ENCODE data around the gene PRPF18. TPM values are rescaled to one million over a fixed set of nuclear protein-coding genes. Genes with fewer than 3 reads are reported as not detected.

PRPF18 gene
- total and polyA plus RNA-seq, 3 experiments from 2014 or later: 26.3 to 47.9 (median 28.2) TPM

- no peaks in the 10 kb centered on the region for H3K4me1 ChIP-seq (ENCODE audit: insufficient read depth, low read length)
- Mint-ChIP-seq H3K4me1 (peaks cover 0 to 4% (median 0%) of the 10 kb centered on the region in 3 donors), H3K27ac (no peak overlapping the region), H3K27me3 (no peaks in the 10 kb centered on the region), H3K4me3 (no peak overlapping the region), H3K36me3 (peaks cover 21 to 93% (median 42%) of the 10 kb centered on the region in 3 donors), H3K9me3 (no peaks in the 10 kb centered on the region)
- H3K9me3 ChIP-seq (ENCODE audit: low read length): no peaks in the 10 kb centered on the region
- H3K36me3 ChIP-seq (ENCODE audit: insufficient read depth, low read length): peaks cover 42% of the 10 kb centered on the region
- ChIA-PET POLR2A (no interaction called here), CTCF (interaction anchor here (0.5 to 0.7 kb wide), 2 partner anchors 32 to 601 kb away, joined by 3 read pairs; no protein-coding TSS in a partner anchor)
- H3K27me3 ChIP-seq (ENCODE audit: insufficient read depth, low read length, poor library complexity, severe bottlenecking): no peaks in the 10 kb centered on the region
- H3K27ac ChIP-seq (ENCODE audit: low read depth, low read length): no peak overlapping the region
- no peak overlapping the region for H3K4me3 ChIP-seq (ENCODE audit: low read length)
- no peak for DNase-seq
Measured at GRCh38 chr10:13612654-13613373, 26.0 kb downstream of the PRPF18 start.

GRCh38 chr10:13613519-13613918 lies 26.8 kb downstream of the PRPF18 start:
- Mint-ChIP-seq H3K27me3 (no peaks in the 10 kb centered on the region), H3K36me3 (peaks cover 23 to 93% (median 43%) of the 10 kb centered on the region in 3 donors), H3K9me3 (no peaks in the 10 kb centered on the region), H3K27ac (no peak overlapping the region), H3K4me3 (no peak overlapping the region), H3K4me1 (peaks cover 0 to 4% (median 0%) of the 10 kb centered on the region in 3 donors)
- Histone ChIP-seq H3K27ac (ENCODE audit: low read depth, low read length) (no peak overlapping the region), H3K4me1 (ENCODE audit: insufficient read depth, low read length) (no peaks in the 10 kb centered on the region), H3K4me3 (ENCODE audit: low read length) (no peak overlapping the region), H3K27me3 (ENCODE audit: insufficient read depth, low read length, poor library complexity, severe bottlenecking) (no peaks in the 10 kb centered on the region), H3K9me3 (ENCODE audit: low read length) (no peaks in the 10 kb centered on the region), H3K36me3 (ENCODE audit: insufficient read depth, low read length) (peaks cover 40% of the 10 kb centered on the region)
- ChIA-PET CTCF (interaction anchor here (0.5 kb wide), 1 partner anchor 32 kb away, joined by 3 read pairs; no protein-coding TSS in a partner anchor), POLR2A (no interaction called here)
- DNase-seq: no peak

GRCh38 chr10:13614530-13615332 lies 28.0 kb downstream of the PRPF18 start:
- Histone ChIP-seq H3K27ac (ENCODE audit: low read depth, low read length) (no peak overlapping the region), H3K9me3 (ENCODE audit: low read length) (no peaks in the 10 kb centered on the region), H3K4me1 (ENCODE audit: insufficient read depth, low read length) (no peaks in the 10 kb centered on the region), H3K27me3 (ENCODE audit: insufficient read depth, low read length, poor library complexity, severe bottlenecking) (no peaks in the 10 kb centered on the region), H3K4me3 (ENCODE audit: low read length) (no peak overlapping the region), H3K36me3 (ENCODE audit: insufficient read depth, low read length) (peaks cover 32% of the 10 kb centered on the region)
- Mint-ChIP-seq H3K36me3 (peaks cover 23 to 93% (median 42%) of the 10 kb centered on the region in 3 donors), H3K27ac (no peak overlapping the region), H3K27me3 (no peaks in the 10 kb centered on the region), H3K4me3 (no peak overlapping the region), H3K9me3 (no peaks in the 10 kb centered on the region), H3K4me1 (peaks cover 0 to 4% (median 0%) of the 10 kb centered on the region in 3 donors)
- POLR2A ChIA-PET: no interaction called here
- CTCF ChIA-PET: no interaction called here
- no peak for DNase-seq

- H3K27me3 Mint-ChIP-seq: no peaks in the 10 kb centered on the region
- POLR2A ChIA-PET: no interaction called here
- peaks cover 20 to 92% (median 35%) of the 10 kb centered on the region in 3 donors for H3K36me3 Mint-ChIP-seq
- H3K36me3 ChIP-seq (ENCODE audit: insufficient read depth, low read length): peaks cover 28% of the 10 kb centered on the region
- no peaks in the 10 kb centered on the region for H3K9me3 Mint-ChIP-seq
- H3K27ac Mint-ChIP-seq: no peak overlapping the region
- no peak overlapping the region for H3K4me3 Mint-ChIP-seq
- H3K4me3 ChIP-seq (ENCODE audit: low read length): no peak overlapping the region
- H3K27ac ChIP-seq (ENCODE audit: low read depth, low read length): no peak overlapping the region
- H3K27me3 ChIP-seq (ENCODE audit: insufficient read depth, low read length, poor library complexity, severe bottlenecking): no peaks in the 10 kb centered on the region
- H3K4me1 ChIP-seq (ENCODE audit: insufficient read depth, low read length): no peaks in the 10 kb centered on the region
- no peaks in the 10 kb centered on the region for H3K9me3 ChIP-seq (ENCODE audit: low read length)
- H3K4me1 Mint-ChIP-seq: peaks cover 0 to 3% (median 0%) of the 10 kb centered on the region in 3 donors
- DNase-seq: no peak
- CTCF ChIA-PET: no interaction called here
Measured at GRCh38 chr10:13615650-13616300, 29.0 kb downstream of the PRPF18 start.

GRCh38 chr10:13617116-13617515 lies 30.4 kb downstream of the PRPF18 start:
- H3K9me3 ChIP-seq (ENCODE audit: low read length): no peaks in the 10 kb centered on the region
- ChIA-PET POLR2A (no interaction called here), CTCF (interaction anchor here (1.4 kb wide), 1 partner anchor 42 kb away, joined by 3 read pairs; no protein-coding TSS in a partner anchor)
- no peak for DNase-seq
- H3K27me3 Mint-ChIP-seq: no peaks in the 10 kb centered on the region
- H3K4me1 ChIP-seq (ENCODE audit: insufficient read depth, low read length): no peaks in the 10 kb centered on the region
- peaks cover 20 to 93% (median 31%) of the 10 kb centered on the region in 3 donors for H3K36me3 Mint-ChIP-seq
- H3K27ac Mint-ChIP-seq: no peak overlapping the region
- no peak overlapping the region for H3K27ac ChIP-seq (ENCODE audit: low read depth, low read length)
- no peaks in the 10 kb centered on the region for H3K9me3 Mint-ChIP-seq
- no peak overlapping the region for H3K4me3 Mint-ChIP-seq
- H3K27me3 ChIP-seq (ENCODE audit: insufficient read depth, low read length, poor library complexity, severe bottlenecking): no peaks in the 10 kb centered on the region
- peaks cover 26% of the 10 kb centered on the region for H3K36me3 ChIP-seq (ENCODE audit: insufficient read depth, low read length)
- H3K4me1 Mint-ChIP-seq: peaks cover 0 to 2% (median 0%) of the 10 kb centered on the region in 3 donors
- no peak overlapping the region for H3K4me3 ChIP-seq (ENCODE audit: low read length)

GRCh38 chr10:13621931-13622330 lies 35.2 kb downstream of the PRPF18 start:
- Histone ChIP-seq H3K36me3 (ENCODE audit: insufficient read depth, low read length) (peaks cover 6% of the 10 kb centered on the region), H3K27me3 (ENCODE audit: insufficient read depth, low read length, poor library complexity, severe bottlenecking) (no peaks in the 10 kb centered on the region), H3K27ac (ENCODE audit: low read depth, low read length) (no peak overlapping the region), H3K4me1 (ENCODE audit: insufficient read depth, low read length) (no peaks in the 10 kb centered on the region), H3K4me3 (ENCODE audit: low read length) (no peak overlapping the region), H3K9me3 (ENCODE audit: low read length) (no peaks in the 10 kb centered on the region)
- no peak for DNase-seq
- no peak overlapping the region for H3K4me3 Mint-ChIP-seq
- peaks cover 11 to 70% (median 21%) of the 10 kb centered on the region in 3 donors for H3K36me3 Mint-ChIP-seq
- POLR2A ChIA-PET: no interaction called here
- H3K27me3 Mint-ChIP-seq: no peaks in the 10 kb centered on the region
- CTCF ChIA-PET: no interaction called here
- H3K4me1 Mint-ChIP-seq: no peaks in the 10 kb centered on the region
- H3K9me3 Mint-ChIP-seq: no peaks in the 10 kb centered on the region
- no peak overlapping the region for H3K27ac Mint-ChIP-seq

- POLR2A ChIA-PET: no interaction called here
- DNase-seq: no peak
- CTCF ChIA-PET: no interaction called here
- H3K4me1 ChIP-seq (ENCODE audit: insufficient read depth, low read length): no peaks in the 10 kb centered on the region
- H3K27ac Mint-ChIP-seq: peak overlapping the region in 1 of 8 donors; percentile 4
- no peaks in the 10 kb centered on the region for H3K4me1 Mint-ChIP-seq
- H3K27me3 Mint-ChIP-seq: no peaks in the 10 kb centered on the region
- H3K4me3 ChIP-seq (ENCODE audit: low read length): no peak overlapping the region
- no peaks in the 10 kb centered on the region for H3K27me3 ChIP-seq (ENCODE audit: insufficient read depth, low read length, poor library complexity, severe bottlenecking)
- H3K36me3 Mint-ChIP-seq: peaks cover 8 to 56% (median 13%) of the 10 kb centered on the region in 3 donors
- no peaks in the 10 kb centered on the region for H3K36me3 ChIP-seq (ENCODE audit: insufficient read depth, low read length)
- no peak overlapping the region for H3K27ac ChIP-seq (ENCODE audit: low read depth, low read length)
- no peaks in the 10 kb centered on the region for H3K9me3 Mint-ChIP-seq
- no peaks in the 10 kb centered on the region for H3K9me3 ChIP-seq (ENCODE audit: low read length)
- H3K4me3 Mint-ChIP-seq: no peak overlapping the region
Measured at GRCh38 chr10:13624630-13625029, 37.9 kb downstream of the PRPF18 start.

Measured in CD8-positive, alpha-beta memory T cell (primary cell).